Panc1 (cell line): ENCODE results near the gene COL16A1. TPM values are rescaled to one million over a fixed set of nuclear protein-coding genes. Genes with fewer than 3 reads are reported as not detected.
A peak's percentile ranks its signal among the peaks of the same experiment; 100 is the strongest.

Experiments
- ATAC-seq: fragments of 200-7000 bp; cut with Tn5 transposase; 2 replicates; pipeline ENCODE4 v1.9.1; 2020; ENCODE audit warnings: mild to moderate bottlenecking, moderate library complexity
- BruUV-seq: library from RNA; stranded (reverse); fragments of 400-500 nt; replicated peaks from 2 replicates; lab custom pipeline; 2021; lab: Mats Ljungman, UMichigan
- CTCF ChIA-PET: fragments of 300-600 bp; sonication (Branson Sonifier 250); formaldehyde crosslinking; loops from one replicate; lab custom pipeline; 2022; ENCODE audit warnings: antibody characterized with exemption; lab: Charles Lee
- POLR2A ChIA-PET: fragments of 300-600 bp; sonication (Branson Sonifier 250); formaldehyde crosslinking; loops from one replicate; lab custom pipeline; 2022; ENCODE audit warnings: antibody characterized with exemption; lab: Charles Lee
- DNase-seq: peaks from one replicate; pipeline ENCODE4 v3.0.0-alpha.2; 2010; ENCODE audit warnings: low read depth, low spot score
- H3K27ac ChIP-seq: 2 replicates; pipeline ENCODE4 v1.5.1; 2011; ENCODE audit warnings: mild to moderate bottlenecking, low read length, inconsistent platforms
- H3K27me3 ChIP-seq: fragments of 200-500 bp; sonication (Bioruptor generic); 2 replicates; pipeline ENCODE4 v1.6.0; 2014; ENCODE audit warnings: low read length, inconsistent platforms; ENCODE audit not compliant: control insufficient read depth, insufficient read depth
- H3K36me3 ChIP-seq: fragments of 200-500 bp; sonication (Bioruptor generic); 2 replicates; pipeline ENCODE4 v1.5.1; 2014; ENCODE audit warnings: inconsistent platforms, mild to moderate bottlenecking, low read length, moderate library complexity; ENCODE audit not compliant: control insufficient read depth, insufficient read depth
- H3K4me1 ChIP-seq: 2 replicates; pipeline ENCODE4 v1.5.1; 2011; ENCODE audit warnings: inconsistent platforms, mild to moderate bottlenecking, low read length, moderate library complexity; ENCODE audit not compliant: control insufficient read depth, insufficient read depth
- H3K4me3 ChIP-seq, 2 experiments: 2 replicates each; pipeline ENCODE4 v1.5.1; 2011 to 2012; ENCODE audit warnings: low read depth in 2 of 2, low read length in 2 of 2, mild to moderate bottlenecking in 2 of 2, inconsistent platforms in 1 of 2, moderate library complexity in 1 of 2
- H3K9me3 ChIP-seq: fragments of 200-500 bp; sonication (Bioruptor generic); 2 replicates; pipeline ENCODE4 v1.5.1; 2014; ENCODE audit warnings: low read depth, mild to moderate bottlenecking, inconsistent platforms, low read length, moderate library complexity; ENCODE audit not compliant: control insufficient read depth, insufficient read depth
- POLR2AphosphoS5 ChIP-seq: IDR thresholded peaks from 2 replicates; pipeline ENCODE4 v1.6.1; 2012; ENCODE audit warnings: mild to moderate bottlenecking, low read depth, low read length, moderate library complexity
- SIN3A ChIP-seq: IDR thresholded peaks from 2 replicates; pipeline ENCODE4 v1.6.1; 2012; ENCODE audit warnings: low read depth, mild to moderate bottlenecking, low read length, moderate library complexity, borderline replicate concordance; ENCODE audit not compliant: insufficient read depth
- TCF7L2 ChIP-seq: IDR thresholded peaks from 2 replicates; pipeline ENCODE4 v1.6.1; 2011; ENCODE audit warnings: mild to moderate bottlenecking, low read depth, low read length, inconsistent platforms
- in situ Hi-C: cut with HindIII; loops from 2 replicates; pipeline ENCODE4 v1.10.0; 2016; ENCODE audit warnings: low sequenced_read_pairs, low pct_unique_long_range_greater_than_20kb
- intact Hi-C: fragments of 100-400 bp; cut with micrococcal nuclease; formaldehyde crosslinking; loops from one replicate; pipeline ENCODE4 v1.10.0; 2022; ENCODE audit not compliant: unreplicated experiment
- total RNA-seq: library from RNA; stranded (reverse); gene quantifications from one replicate; pipeline ENCODE4 v1.2.1, GENCODE V29; 2021; ENCODE audit not compliant: unreplicated experiment
- TF ChIP-seq, protein P1 (sequence below), 2 experiments: IDR thresholded peaks; 2 replicates each; pipeline ENCODE4 v1.6.1; 2011 to 2012; ENCODE audit warnings: low read depth in 2 of 2, control low read depth in 1 of 2, low read length in 1 of 2, mild to moderate bottlenecking in 1 of 2, moderate library complexity in 1 of 2; ENCODE audit not compliant: insufficient read depth in 1 of 2
- TF ChIP-seq, protein P2 (sequence below): fragments of 450-650 bp; IDR thresholded peaks from 2 replicates; pipeline ENCODE4 v1.5.1; 2017; ENCODE audit warnings: mild to moderate bottlenecking

The COL16A1 gene
- total RNA-seq, 1 experiment from 2014 or later, result 7.6 TPM

DNA sequence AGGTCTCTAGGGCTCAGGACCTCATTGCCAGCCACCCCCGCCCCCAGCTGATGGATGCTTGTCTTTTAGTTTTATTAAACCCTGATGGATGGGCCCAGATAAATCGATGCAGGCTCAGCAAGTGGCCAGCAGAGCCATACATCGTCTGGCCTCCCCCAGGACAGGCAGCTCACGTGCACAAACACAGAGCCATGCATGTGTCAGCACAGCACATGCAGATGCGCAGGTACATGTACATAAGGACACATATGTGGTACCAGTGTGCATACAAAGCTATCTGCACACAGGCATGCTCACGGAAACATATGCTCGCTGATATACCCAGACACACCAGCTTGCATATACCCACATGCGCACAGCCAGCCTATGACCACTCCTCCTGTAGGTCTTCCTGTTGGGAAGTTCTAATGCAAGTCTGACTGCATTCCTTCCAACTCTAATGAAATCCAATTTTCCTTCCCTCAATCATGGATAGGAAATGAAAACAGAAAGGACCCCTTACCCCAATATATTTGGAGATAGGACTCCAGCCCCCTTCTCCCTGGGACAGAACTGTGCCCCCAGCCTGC lies 897 bp downstream of the COL16A1 start:
- POLR2A ChIA-PET, result interaction anchor here (0.5 kb wide), 1 partner anchor 313 kb away, joined by 4 read pairs; no protein-coding TSS in a partner anchor
- no peak for DNase-seq
- intact Hi-C loops (loop anchor here (5.0 kb wide), 1 partner anchor 41 kb away; no protein-coding TSS in a partner anchor), in situ Hi-C loops (no loop called here)
- CTCF ChIA-PET, result interaction anchor here (2.2 kb wide), 1 partner anchor 12 kb away, joined by 13 read pairs; no protein-coding TSS in a partner anchor
- H3K27me3 ChIP-seq, result no peaks in the 10 kb centered on the region
- H3K27ac ChIP-seq, result peak overlapping the region; percentile 78
- TF ChIP-seq POLR2AphosphoS5 (no peak), TCF7L2 (no peak), SIN3A (no peak)
- TF ChIP-seq, protein P1, sequence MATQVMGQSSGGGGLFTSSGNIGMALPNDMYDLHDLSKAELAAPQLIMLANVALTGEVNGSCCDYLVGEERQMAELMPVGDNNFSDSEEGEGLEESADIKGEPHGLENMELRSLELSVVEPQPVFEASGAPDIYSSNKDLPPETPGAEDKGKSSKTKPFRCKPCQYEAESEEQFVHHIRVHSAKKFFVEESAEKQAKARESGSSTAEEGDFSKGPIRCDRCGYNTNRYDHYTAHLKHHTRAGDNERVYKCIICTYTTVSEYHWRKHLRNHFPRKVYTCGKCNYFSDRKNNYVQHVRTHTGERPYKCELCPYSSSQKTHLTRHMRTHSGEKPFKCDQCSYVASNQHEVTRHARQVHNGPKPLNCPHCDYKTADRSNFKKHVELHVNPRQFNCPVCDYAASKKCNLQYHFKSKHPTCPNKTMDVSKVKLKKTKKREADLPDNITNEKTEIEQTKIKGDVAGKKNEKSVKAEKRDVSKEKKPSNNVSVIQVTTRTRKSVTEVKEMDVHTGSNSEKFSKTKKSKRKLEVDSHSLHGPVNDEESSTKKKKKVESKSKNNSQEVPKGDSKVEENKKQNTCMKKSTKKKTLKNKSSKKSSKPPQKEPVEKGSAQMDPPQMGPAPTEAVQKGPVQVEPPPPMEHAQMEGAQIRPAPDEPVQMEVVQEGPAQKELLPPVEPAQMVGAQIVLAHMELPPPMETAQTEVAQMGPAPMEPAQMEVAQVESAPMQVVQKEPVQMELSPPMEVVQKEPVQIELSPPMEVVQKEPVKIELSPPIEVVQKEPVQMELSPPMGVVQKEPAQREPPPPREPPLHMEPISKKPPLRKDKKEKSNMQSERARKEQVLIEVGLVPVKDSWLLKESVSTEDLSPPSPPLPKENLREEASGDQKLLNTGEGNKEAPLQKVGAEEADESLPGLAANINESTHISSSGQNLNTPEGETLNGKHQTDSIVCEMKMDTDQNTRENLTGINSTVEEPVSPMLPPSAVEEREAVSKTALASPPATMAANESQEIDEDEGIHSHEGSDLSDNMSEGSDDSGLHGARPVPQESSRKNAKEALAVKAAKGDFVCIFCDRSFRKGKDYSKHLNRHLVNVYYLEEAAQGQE (IDR thresholded peaks at IDR 0.05; ENCODE audit: insufficient read depth in 1 of 2, low read depth in 2 of 2, low read length in 1 of 2), result no peak
- TF ChIP-seq, protein P2, sequence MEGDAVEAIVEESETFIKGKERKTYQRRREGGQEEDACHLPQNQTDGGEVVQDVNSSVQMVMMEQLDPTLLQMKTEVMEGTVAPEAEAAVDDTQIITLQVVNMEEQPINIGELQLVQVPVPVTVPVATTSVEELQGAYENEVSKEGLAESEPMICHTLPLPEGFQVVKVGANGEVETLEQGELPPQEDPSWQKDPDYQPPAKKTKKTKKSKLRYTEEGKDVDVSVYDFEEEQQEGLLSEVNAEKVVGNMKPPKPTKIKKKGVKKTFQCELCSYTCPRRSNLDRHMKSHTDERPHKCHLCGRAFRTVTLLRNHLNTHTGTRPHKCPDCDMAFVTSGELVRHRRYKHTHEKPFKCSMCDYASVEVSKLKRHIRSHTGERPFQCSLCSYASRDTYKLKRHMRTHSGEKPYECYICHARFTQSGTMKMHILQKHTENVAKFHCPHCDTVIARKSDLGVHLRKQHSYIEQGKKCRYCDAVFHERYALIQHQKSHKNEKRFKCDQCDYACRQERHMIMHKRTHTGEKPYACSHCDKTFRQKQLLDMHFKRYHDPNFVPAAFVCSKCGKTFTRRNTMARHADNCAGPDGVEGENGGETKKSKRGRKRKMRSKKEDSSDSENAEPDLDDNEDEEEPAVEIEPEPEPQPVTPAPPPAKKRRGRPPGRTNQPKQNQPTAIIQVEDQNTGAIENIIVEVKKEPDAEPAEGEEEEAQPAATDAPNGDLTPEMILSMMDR, result no peak
- no peak overlapping the region for H3K4me3 ChIP-seq
- H3K4me1 ChIP-seq, result peaks cover 52% of the 10 kb centered on the region
- H3K9me3 ChIP-seq, result no peaks in the 10 kb centered on the region
- BruUV-seq, result no TSS peak
- no peak for ATAC-seq
- H3K36me3 ChIP-seq, result no peaks in the 10 kb centered on the region

DNA sequence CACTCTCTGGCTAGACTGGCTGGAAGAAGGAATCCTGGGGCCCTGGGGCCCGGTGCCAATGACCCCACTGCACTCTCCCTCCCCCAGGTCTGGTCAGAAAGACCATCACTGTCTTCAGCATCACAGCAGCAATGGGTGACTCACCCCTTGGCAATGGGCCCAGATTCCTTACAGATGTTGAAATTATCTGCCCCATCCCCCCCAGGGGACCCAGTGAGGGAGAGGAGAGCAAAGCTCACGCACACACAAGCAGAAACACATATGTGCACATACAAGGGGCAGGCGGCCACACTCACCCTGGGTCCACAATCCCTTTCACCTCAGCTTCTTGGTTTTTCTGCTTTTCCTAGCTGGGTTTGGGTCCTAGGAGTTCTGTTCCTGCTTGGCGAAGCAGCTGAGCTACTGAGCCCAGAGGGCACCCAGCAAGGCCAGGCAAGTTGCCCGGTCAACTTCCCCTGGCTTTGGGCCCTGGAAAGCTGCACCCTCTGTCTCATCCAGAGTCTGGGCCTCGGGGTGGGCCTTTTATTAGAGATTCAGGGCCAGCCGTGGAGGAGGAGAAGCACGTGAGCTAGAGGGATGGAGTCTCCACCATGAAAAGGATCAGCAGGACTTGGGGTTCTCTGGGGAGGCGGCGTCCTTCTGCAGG lies 2.6 kb downstream of the COL16A1 start:
- DNase-seq, result peak; percentile 77
- intact Hi-C loops, result loop anchor here (5.0 kb wide), 1 partner anchor 39 kb away; no protein-coding TSS in a partner anchor

More for the DNA sequence above, 2.6 kb downstream of the COL16A1 start:
- POLR2A ChIA-PET, result interaction anchor here (0.5 kb wide), 1 partner anchor 14 kb away, joined by 4 read pairs; no protein-coding TSS in a partner anchor
- ATAC-seq, result peak; percentile 73
- no TSS peak for BruUV-seq
- peaks cover 52% of the 10 kb centered on the region for H3K4me1 ChIP-seq
- H3K36me3 ChIP-seq, result no peaks in the 10 kb centered on the region
- H3K27ac ChIP-seq, result peak overlapping the region; percentile 78
- CTCF ChIA-PET, result interaction anchor here (0.6 to 2.2 kb wide), 5 partner anchors 14 to 56 kb away, joined by 3 to 13 read pairs (median 4); partner anchors contain the start of gene PEF1
- H3K9me3 ChIP-seq, result no peaks in the 10 kb centered on the region
- H3K27me3 ChIP-seq, result no peaks in the 10 kb centered on the region
- peak overlapping the region in 1 of 2 experiments; percentile 22; a peak in 1 of 4 replicates for H3K4me3 ChIP-seq
- in situ Hi-C loops, result no loop called here
- TF ChIP-seq, protein P2, result no peak
- TF ChIP-seq POLR2AphosphoS5 (peak; percentile 79), TCF7L2 (0 out of 2 replicates have a peak, but pooled peaks have one; percentile 31)
- TF ChIP-seq, protein P1 (IDR thresholded peaks at IDR 0.05; ENCODE audit: insufficient read depth in 1 of 2, low read depth in 2 of 2, low read length in 1 of 2), result no peak
